Stimulated activated CD8-positive, alpha-beta memory T cell treated with anti-CD3 and anti-CD28 coated beads, Interleukin-12 subunit alpha, Interleukin-12 subunit beta, amount 100 ng/mL, for 24 hours (primary cell): ENCODE data around the gene PRKAG1.

Source experiments
- DNase-seq: peaks from one replicate; pipeline ENCODE4 v3.0.0-alpha.2; 2020; ENCODE audit errors: extremely low read depth

PRKAG1 gene

DNA sequence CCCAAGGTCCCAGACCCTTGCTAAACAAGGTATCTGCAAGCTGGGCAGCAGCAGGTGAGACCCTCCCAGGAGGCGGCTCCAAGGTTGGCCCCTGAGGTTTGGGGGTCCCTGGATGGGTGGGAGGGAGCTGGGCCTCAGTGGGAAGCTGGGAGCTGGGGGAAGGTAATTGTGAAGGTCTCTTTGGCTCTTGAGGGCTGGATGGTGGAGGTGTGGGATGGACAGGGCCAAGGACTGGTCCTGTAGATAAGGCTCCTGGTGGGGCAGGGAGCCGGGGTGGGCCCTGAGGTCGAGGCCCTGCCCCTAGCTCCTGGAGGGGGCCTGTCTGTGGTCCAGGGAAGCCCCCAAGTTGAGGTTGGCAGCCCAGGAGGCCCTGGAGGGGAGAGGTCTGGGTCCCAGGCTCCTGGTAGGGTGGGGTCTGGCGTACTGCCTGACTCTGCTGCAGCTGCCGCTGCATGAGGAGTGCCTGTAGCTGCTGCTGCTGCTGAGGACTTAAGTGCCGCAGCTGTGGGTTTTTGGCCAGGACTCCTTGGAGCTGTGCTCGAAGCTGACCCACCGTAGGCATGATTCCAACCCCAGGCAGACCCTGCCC is 13.1 kb upstream of the PRKAG1 start:
- DNase-seq = no peak

- no peak for DNase-seq
These were observed 12.4 kb upstream of the PRKAG1 start for GRCh38 chr12:49030714-49031572.

- no peak for DNase-seq
These were observed 11.5 kb upstream of the PRKAG1 start for GRCh38 chr12:49030119-49030518.

DNA sequence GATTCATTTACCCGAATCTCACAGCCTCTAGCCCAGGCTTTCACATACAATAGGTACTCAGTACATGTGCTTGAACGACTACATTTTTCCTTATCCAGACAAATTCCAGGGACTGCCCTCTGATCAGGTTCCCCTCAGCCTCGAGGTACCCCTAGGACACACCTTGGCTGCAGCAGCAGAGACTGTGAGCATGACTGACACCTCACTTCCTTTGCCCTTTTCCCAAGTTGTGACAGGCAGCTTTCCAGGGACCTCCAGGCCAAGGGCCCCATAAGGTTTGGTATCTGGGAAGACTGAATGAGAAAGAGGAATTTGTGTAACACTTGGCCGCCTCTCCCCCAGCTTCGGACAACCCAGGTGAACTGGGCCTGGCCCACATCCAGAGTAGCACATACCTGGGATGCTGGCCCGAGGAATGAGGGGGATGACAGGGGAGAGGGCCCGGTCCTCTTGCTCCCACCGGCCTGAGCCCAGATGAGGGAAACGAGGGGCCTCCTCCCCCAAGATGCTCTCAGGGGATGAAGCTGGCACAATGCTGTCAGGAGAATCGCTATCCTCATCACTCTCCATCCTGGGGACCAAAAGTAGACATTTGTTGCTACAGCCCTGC is 10.2 kb upstream of the PRKAG1 start:
- no peak for DNase-seq

DNA sequence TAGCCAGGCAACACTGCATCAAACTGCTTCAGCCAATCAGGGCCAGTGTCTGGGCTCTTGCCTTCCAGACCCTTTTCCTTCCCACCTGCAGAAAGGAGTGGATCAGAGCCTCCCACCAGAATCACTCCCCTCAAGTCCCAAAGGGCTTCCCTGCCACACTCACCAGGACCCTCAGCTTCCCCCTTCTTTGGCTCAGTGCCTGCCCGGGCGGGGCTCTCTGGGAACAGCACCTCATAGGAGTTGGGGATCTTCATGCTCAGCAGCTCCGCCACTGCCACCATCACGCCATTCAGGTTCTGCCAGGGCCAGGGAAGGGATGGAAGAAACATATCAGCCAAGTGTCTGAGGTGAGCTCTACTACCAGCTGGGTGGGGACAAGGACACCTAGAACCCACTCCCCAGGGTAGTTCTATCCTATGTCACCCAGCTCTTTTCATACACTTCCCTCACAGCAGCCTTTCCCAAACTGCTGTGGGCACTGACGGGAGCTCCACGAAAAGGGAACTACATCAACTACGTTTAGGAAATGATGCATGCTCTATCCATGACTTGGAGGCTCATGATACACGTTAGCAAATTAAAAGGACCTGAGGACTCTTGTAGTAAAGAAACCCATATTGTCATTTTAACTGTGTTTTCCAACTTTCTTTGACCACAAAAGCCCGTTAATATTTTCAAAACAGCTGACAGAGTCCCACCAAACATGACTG is 9.4 kb upstream of the PRKAG1 start:
- no peak for DNase-seq

- DNase-seq = no peak
These were observed 8.3 kb upstream of the PRKAG1 start for GRCh38 chr12:49026678-49027480.

GRCh38 chr12:49026101-49026500 is 7.5 kb upstream of the PRKAG1 start:
- no peak for DNase-seq

DNA sequence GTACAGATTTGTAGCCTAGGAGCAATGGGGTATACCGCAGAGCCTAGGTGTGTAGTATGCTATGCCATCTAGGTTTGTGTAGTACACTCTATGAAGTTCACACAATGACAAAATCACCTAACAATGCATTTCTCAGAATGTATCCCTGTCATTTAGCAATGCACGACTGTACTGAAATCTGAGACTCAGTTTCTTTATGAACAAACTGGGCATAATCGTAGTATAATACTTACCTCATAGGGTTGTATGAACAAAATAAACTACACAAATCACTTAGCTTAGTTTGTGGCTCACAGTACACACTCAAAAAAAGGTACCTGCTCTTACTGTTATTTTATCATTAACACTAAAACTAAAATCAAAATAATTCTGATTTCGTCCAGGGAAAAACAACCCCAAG is 6.9 kb upstream of the PRKAG1 start:
- no peak for DNase-seq

GRCh38 chr12:49024543-49024942 is 6.0 kb upstream of the PRKAG1 start:
- no peak for DNase-seq

- no peak for DNase-seq
These were observed 5.2 kb upstream of the PRKAG1 start for GRCh38 chr12:49023812-49024211.

DNA sequence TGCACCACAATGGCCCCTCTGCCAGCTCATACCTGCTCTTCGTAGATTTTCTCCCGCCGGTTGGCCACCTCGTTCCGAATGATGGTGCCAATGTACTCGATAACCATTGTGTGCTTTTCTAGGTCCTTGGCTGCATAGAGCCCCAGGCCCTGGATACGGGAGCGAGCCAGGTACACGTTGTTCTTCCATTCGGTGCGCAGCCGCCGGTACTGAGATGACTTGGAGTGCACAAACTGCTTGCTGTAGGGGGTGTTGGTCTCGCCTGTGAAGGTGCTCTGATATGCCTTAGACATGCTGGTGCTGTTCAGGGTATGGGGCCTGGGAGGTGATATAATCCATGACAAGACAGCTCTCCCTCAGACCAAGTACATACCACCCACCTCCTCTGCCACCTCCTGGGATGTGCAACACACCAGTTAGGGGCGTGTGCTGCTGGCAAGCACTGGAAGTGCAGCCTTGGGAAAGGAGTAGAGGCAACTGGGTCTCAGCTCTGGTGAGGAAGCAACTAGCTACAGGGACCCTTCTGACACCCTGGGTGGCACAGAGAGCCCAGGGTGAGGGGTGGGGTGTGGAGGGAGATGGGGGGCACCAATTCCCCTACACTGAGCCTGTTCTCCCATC is 4.1 kb upstream of the PRKAG1 start:
- DNase-seq = no peak

GRCh38 chr12:49021292-49021915 is 2.8 kb upstream of the PRKAG1 start:
- no peak for DNase-seq

DNA sequence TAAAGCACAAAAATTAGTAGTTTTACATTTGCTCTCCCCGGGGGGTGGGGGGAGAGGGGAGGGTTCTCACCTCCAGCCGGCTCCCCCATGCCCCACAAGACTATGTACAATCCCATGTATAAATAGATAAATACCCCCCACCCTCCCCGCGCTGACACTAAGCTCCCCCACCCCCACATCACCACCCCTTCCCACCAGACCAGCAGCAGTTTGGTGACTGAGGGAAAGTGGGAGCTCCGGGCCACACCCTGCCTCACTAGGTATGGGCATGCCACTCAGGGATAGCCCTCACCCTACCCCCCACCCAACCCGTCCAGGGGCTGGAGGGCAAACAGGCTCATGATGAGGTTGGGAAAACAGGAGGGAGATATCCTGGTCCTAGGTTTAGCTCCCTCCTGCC is 1.9 kb upstream of the PRKAG1 start:
- no peak for DNase-seq

DNA sequence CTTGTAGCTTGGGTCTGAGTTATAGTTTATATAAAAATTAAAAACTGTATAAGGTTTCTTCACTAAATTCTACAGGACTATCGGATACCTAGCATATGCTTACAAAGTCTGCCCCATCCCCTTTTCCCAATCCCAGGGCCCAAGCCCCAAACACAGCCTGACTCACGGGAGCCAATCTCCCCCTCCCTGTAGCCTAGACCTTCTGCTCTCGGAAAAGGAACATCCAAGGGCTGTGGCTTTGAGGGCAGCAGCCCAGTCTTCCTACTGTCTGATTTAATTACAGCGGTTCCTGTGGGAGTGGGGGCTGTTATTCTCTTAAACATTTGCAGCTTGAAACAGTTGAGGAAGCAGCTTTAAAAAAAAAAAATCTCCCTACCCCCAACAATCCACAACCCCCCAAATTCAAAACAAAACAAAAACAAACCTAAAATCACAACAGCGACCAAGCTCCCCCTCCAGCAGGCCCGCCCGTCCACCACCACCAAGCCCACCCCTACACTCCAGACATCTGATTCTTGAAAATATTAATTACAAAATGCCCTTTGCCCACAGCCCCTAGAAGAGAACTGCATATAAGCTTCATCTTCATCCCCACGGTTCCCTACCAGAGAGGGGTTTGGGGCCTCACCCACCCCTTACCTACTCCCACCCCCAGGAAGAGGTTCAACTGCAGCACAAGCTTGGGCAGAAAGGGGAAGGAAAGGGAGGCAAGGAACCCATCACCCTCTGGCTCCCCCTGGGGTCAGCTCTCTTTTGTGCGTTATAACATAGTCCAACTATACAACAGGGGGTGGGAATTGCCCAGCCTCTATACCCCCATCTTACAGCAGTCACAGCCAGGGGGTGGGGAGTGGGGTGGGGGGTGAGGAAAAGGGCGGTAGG is 1.1 kb upstream of the PRKAG1 start:
- no peak for DNase-seq

GRCh38 chr12:49019120-49019430 is 499 bp upstream of the PRKAG1 start:
- DNase-seq = no peak

DNA sequence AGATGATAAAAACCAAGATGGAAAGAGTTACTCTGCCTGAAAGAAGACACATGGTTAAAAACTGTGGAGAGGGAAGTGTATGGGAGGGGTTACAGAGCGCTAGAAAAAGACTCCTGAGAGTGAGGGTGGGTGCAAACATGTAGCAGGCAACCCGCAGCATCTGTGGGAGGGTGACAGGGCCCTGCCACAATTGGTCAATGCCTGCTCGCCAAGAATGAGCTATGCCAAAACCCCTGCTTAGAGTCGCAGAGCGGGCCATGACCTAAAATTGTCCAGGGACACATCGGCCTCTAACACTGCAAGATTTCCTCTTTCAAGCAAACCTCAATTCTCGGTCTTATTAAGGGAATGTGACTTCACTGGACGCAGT is 700 bp downstream of the PRKAG1 start:
- DNase-seq = no peak

DNA sequence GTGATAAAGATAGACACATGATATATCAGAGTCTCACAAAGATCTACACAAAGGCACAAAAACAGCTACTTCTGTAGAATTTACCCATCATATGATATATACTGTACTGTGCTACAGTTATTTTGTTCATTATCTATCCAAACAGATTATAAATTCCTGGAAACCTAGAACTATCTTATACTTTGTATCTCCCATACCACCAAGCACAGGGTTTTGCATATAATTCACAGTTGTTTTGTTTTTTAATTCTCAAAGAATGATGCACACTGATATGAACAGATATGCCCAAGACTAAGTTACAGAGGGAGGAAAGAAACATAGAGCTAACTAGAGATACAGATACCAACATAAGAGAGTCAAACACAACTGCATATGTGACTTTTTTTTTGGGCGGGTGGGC is 3.4 kb downstream of the PRKAG1 start:
- DNase-seq = no peak

GRCh38 chr12:49014547-49014946 is 4.0 kb downstream of the PRKAG1 start:
- DNase-seq = no peak

DNA sequence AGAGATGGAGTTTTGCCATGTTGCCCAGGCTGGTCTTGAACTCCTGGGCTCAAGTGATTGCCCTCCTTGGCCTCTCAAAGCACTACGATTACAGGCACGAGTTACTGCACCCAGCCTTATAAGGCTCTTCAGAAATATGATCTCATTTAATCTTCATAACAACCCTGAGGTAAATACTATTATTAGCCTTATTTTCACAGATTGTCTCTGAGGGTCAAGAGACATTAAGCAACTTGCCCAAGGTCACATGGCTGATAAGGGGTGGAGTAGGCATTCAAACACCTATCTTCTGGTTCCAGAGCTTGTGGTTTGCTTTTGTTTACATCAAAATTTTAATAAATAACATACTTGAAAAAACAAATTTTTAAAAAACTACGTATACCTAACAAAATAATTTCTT is 5.1 kb downstream of the PRKAG1 start:
- no peak for DNase-seq

DNA sequence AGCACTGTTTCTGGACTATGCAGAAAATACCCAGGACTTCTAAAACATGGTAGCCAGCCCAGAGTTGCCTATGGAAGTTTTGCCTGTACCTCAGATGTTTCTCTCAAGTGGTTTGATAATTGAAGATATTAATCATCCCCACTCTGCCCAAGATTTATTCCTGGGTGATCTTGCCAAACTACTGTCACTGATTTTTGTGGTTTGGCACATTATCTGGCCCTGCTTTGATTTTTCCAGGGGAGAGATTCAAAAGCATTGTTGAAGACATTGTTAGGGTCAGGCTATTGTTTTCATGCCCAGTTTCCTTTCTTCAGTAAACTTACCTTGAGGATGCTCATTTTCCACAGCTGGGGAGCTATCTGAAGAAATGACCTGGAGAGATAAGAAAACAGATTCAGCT is 5.8 kb downstream of the PRKAG1 start:
- DNase-seq = no peak
